Stimulated activated CD4-positive, alpha-beta T cell treated with anti-CD3 and anti-CD28 coated beads, Interleukin-4, amount 100 ng/mL, for 4 hours (primary cell): ENCODE data around the gene RBMY1B.
"Not testable (repeated sequence)": the region's sequence is repeated elsewhere in the genome, so short reads cannot be mapped to it uniquely, and the experiment has no call there.

Experiments used
- DNase-seq, 2 experiments: peaks; one replicate each; pipeline ENCODE4 v3.0.0-alpha.2; 2020

Gene RBMY1B

GRCh38 chrY:21511038-21511437 lies at the start of gene RBMY1B:
RBMY1B (plus strand) TSS chrY:21511338; CDS start chrY:21513351, 2,013 bp downstream.
- DNase-seq, result not testable (repeated sequence)

- DNase-seq, result not testable (repeated sequence)
These were observed 48.2 kb upstream of the RBMY1B start for GRCh38 chrY:21462915-21463314.

- DNase-seq, result no peak
These were observed 28.2 kb upstream of the RBMY1B start for GRCh38 chrY:21482967-21483366.

- not testable (repeated sequence) for DNase-seq
These were observed 23.4 kb downstream of the RBMY1B start, which contains the start of gene RBMY1A1 for GRCh38 chrY:21534579-21534978. RBMY1A1 (plus strand) TSS chrY:21534879; CDS start chrY:21536892, 2,013 bp downstream.

GRCh38 chrY:21559316-21559984 lies 48.3 kb downstream of the RBMY1B start:
- not testable (repeated sequence) for DNase-seq
